Stromal cell of bone marrow (primary cell): Measurements from ENCODE around the gene BRME1.

ENCODE experiments used
- DNase-seq: peaks from one replicate; pipeline ENCODE4 v3.0.0-alpha.2; 2012; ENCODE audit warnings: low read depth

The BRME1 gene

GRCh38 chr19:13844130-13844631 is 61.7 kb downstream of the BRME1 start:
- DNase-seq: no peak

GRCh38 chr19:13843104-13843921 is 62.6 kb downstream of the BRME1 start:
- DNase-seq: no peak

DNA sequence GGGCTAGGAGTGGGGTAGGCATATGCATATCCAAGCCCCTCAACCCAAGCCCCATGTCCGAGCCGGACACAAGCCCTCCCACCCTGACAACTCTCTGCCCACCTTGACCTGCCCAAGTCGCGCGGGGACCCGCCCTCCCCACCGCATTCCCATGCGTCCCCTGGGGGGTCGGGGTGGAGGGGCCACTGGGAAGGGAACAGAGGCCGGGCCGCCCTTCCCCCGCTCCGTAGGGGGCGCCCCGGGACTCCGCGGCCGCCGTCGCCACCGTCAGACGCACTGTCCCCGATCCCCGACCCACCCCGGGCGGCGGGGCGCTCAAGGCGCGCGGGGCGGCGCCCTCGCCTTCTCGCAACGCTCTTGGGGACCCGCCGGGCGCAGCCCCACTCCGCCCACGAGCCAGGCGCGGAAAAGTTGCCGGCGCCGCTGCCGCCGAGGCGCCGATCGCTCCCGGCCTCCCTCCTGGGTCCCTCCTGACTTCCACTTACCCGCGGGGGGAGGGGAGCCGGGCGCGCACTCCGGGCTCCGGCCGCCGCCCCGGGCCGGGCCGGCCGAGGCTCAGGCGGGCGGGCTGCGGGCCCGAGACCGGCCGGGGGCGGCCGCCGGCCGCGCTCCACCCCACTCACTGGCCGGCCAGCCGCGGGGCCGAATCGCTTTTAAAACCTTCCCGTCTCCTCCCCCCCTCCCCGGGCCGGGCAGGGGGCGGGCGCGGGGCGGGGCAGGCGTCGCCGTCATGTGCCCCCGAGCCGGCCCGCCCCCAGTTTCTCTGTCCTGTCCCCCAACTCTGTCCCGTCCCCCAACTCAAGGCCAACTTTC is 63.4 kb downstream of the BRME1 start:
- DNase-seq: no peak

- no peak for DNase-seq
Measured at GRCh38 chr19:13841962-13842290, 64.0 kb downstream of the BRME1 start.

GRCh38 chr19:13841086-13841961 is 64.6 kb downstream of the BRME1 start:
- DNase-seq: no peak

- no peak for DNase-seq
Measured at GRCh38 chr19:13840305-13841085, 65.4 kb downstream of the BRME1 start.

DNA sequence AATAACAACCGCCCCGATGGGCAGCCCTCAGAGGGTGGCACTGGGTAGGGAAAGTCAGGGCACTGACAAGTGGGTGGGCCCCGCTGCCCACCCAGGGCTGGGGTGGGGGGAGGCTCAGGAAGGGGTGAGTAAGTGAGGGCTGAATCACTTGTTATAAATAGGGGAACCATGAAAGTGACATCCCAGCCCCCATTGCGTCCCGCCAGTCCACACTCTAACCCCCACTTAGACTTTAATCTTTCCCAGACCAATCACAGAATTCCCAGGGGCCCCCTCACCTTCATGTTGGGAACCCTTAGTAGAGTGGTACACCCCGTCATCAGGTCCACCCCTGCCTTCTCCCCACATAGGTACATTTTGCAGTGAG is 66.0 kb downstream of the BRME1 start:
- no peak for DNase-seq

DNA sequence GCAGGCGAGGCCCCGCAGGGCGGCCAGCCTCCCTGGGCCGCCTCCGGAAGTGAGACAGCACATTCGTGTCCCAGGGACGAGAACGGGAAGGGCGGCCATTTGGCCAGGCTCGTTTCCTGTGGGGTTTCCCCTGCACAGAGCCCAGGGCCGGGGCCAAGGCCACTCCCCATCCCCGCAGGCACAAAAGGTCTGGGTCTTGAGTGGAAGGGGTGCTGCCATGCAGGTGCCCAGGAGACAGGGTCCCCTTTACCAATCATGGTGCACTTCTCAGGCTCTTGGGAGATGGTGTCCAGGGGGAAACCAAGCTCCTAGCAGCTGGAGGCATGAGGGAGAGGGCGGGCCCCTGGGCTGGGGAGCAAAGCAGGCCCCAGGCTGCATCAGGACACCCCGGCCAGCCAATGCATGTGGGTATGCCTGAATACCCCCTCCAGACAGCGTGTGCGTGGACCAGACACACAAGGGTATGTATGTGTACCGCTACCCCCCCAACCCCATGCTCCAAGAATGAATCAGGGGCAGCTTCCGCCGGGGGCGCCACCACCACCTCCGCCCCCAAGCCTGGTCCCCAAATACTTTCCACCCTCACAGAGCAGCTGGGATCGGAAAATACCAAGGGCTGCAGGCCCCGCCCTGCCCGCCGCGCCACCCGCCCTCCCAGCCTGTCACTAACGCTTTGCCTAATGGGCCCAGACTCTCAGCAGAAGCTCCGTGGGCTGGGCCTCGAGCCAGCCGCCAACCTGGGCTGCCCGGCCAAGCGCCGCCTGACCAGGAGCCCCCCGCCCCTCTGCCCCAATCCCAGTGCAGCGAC is 66.6 kb downstream of the BRME1 start:
- DNase-seq: no peak

- DNase-seq: no peak
Measured at GRCh38 chr19:13838435-13839129, 67.3 kb downstream of the BRME1 start.

DNA sequence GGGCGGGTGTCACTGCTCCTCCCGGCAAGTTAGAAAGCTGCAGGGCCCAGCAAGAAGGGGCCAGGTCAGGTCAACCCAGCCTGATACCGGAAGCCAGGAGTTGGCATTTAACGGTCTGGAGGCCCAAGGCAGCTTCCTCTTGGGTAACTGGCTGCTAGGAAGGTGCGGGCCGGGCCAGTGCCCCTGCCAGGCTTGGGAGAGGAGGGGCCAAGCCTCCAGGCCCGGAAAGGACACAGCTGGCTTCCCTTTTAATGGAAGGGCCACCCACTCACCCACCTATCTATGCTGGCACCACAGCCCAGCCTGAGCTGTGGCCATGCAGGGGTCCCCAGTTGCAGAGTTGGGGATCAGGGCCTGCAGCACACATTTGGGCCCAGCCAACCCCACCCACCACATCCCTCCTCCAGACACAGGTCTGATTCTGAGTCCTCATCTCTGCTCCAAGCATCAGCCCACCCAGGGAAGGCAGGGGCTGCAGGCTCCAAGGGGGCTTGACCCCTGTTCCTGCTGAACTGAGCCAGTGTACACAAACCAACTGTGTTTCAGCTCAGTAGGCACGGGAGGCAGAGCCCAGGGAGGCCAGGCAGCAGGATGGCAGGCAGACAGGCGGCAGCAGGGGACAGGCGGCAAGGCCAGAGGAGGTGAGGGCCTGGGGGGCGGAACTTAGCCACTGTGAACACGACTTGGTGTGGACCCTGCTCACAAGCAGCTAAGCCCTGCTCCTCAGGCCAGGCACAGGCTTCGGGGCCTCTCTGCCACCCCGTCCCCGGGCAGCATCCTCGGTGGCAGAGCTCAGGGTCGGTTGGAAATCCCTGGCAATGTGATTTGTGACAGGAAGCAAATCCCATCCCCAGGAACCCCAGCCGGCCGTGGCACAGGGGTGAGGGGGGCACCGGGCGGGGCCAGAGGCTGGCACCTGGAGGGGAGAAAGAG is 69.9 kb downstream of the BRME1 start:
- no peak for DNase-seq

- no peak for DNase-seq
Measured at GRCh38 chr19:13834244-13835069, 71.5 kb downstream of the BRME1 start.

DNA sequence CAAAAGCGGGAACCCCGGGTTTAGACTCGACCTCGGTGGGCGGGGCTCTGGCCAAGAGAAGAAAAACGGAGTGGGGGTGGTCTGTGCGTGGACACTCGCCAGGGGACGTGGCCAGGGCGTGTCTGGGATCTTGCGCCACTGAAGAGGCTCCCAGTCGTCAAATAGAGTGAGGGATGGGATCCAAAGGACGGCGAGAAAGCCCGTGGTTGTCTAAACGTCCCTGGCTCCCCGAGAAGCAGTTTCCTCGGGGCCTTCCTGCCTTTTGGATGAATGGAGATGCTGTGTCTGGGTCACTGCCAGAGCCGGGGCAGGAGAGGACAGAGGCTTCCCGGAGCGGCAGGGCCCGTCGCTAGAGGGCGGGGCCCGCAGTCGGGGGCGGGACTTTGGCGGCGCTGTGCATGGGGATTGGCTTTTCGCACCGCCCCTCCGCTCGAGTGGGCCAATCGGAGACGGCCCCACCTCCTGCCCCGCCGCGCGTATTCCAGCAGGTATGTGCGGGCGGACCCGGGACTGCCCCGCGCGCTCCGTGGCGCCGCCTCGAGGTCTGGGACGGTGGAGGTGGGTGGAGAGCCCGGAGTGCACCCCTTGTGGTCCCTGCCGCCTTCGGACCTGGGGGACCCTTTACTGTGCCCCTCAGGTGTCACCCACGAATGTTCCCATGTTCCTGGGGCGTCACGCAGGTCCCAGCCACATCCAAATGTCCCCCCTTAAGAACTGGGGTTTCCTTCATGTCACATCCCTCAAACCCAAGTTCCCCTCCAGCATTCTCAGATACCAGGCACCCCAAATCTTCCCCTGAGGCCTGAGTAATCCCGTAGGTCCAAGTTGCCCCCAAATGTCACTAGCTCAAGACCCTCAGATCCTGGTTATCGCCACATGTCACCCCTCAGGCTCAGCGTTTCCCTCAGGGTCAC is 72.3 kb downstream of the BRME1 start:
- no peak for DNase-seq
